HG03521 (cell line): ENCODE measurements around the gene BORCS6.
"Not testable (repeated sequence)": the region's sequence is repeated elsewhere in the genome, so short reads cannot be mapped to it uniquely, and the experiment has no call there.

Source experiments
- ATAC-seq: cut with Tn5 transposase; IDR thresholded peaks from one replicate; pipeline ENCODE4 v1.9.1; 2021; ENCODE audit warnings: mild to moderate bottlenecking, moderate library complexity; ENCODE audit not compliant: unreplicated experiment

BORCS6 gene

DNA sequence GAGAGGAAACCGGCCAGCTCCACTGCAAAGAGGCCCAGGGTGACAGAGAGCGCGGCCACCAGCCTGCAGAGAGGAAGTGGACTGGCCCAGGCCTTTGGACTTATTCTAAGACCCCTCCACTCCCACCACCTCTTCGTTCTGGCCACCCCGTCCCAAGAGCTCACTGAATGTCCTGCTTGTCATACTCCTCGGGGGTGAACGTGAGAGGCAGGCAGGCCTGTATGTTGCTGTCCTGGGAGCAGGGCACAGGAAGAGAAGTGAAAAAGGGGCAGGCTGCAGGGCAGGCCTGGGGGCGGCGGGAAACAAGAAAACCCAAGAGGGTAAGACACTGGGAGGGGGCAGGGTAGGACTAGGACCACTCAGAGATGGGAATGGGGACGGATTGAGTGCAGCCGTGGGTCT lies 14.2 kb downstream of the BORCS6 start:
- ATAC-seq = no peak

DNA sequence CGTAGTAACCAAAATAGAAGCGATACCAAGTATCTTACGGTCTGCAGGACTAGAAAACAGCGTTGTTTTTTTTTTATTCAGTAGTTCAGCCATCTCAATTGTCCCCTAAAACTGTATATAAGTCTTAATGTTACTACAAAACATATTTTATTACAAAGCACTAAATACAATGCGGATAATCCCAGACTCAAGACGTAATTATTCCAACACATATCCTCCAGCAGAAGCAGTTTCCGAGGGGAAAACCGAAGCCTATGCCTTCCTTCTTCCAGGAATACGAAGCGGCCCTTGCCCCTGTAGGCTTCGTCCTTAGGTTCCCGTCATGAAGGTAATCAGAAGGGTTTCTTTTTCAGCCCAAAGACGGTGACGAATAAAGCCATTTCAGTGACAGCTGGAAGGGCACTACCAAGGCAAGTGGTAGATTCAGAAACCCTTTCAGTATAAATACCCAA lies 16.1 kb downstream of the BORCS6 start:
- ATAC-seq = no peak

DNA sequence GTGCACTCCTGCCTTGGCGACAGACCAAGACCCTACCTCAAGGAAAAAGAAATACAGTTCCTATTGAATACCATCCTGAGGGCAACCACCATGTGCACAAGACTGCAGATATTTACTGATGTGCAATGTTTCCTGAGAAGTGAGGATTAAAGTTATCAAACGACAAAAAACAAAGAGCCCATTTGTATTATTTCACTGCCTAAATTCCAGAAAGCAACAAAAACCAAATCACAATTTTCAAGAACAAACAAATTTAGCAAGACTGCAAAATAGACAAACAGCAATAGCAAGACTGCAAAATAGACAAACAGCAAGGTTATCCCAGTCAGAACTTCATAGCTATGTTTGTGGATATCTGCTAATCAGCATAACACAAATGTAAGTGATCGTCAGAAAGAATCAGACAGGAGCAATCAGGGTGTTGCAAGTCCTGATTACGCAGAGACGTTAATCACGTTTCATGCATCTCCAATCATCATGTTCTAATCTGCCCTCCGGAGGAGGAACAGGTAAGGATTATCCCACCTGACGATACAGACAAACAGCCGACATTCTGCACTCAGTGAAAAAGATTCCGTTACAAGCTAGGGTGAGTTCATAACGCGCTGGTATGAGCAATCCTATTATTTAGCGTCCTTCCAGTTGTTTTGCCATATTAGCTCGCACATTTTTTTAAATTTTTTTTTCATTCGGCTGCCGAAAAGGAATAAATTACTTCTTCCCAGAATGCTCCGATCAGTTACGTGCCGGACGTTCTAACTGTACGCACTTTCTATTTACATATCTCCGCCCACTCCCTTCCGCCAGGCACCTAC lies 16.7 kb downstream of the BORCS6 start:
- ATAC-seq = peak; percentile 65

DNA sequence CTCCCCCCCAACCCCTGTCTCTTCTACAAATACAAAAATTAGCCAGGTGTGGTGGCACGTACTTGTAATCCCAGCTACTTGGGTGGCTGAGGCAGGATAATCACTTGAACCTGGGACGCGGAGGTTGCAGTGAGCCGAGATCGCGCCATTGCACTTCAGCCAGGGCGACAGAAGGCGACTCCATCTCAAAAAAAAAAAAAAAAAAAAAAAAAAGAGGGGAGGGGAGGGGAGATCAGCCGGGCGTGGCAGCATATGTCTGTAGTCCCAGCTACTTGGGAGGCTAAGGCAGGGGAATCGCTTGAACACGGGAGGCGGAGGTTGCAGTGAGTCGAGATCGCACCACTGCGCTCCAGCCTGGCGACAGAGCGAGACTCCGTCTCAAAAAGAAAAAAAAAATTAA lies 19.8 kb downstream of the BORCS6 start:
- ATAC-seq = not testable (repeated sequence)

DNA sequence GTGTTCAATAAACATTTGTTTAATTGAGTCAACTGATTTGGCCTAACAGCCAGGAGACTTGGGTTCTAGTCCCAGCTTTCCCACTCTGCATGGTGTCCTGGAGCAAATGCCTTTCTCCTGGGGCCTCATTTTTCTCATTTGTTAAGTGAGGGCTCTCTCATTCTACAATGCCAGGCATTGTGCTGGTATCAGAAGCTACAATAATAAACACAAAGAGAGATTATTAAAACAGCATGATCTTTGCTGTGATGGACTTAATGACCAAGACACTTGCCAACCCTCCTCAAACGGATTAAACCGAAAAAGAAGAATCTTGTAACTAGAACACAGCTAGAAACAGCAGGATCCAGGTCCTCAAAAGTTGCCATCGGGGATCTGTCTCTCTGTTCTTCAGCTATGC lies 22.5 kb downstream of the BORCS6 start:
- no peak for ATAC-seq

DNA sequence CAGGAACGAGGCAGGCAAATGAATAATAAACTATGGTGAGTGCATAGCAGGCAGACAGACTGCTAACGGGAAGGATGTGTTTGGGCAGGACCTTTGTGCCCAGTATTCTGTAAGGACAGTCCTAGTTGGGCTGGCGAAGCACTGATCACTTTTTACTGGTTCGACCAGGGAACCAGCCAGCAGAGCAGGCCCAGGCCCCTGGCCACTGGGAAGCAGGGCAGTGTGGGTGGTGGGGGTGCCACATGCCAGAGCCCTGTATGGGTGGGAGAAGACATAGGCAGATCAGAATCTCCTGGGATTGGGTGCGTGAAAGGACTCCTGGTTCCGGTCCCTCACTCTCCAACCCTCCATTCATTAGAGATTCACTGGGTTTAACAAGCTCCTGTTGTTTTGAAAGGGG lies 23.2 kb downstream of the BORCS6 start:
- ATAC-seq = no peak

GRCh38 chr17:8164815-8165131 lies 25.2 kb downstream of the BORCS6 start:
- ATAC-seq = no peak

GRCh38 chr17:8163978-8164814 lies 25.8 kb downstream of the BORCS6 start:
- ATAC-seq = no peak

DNA sequence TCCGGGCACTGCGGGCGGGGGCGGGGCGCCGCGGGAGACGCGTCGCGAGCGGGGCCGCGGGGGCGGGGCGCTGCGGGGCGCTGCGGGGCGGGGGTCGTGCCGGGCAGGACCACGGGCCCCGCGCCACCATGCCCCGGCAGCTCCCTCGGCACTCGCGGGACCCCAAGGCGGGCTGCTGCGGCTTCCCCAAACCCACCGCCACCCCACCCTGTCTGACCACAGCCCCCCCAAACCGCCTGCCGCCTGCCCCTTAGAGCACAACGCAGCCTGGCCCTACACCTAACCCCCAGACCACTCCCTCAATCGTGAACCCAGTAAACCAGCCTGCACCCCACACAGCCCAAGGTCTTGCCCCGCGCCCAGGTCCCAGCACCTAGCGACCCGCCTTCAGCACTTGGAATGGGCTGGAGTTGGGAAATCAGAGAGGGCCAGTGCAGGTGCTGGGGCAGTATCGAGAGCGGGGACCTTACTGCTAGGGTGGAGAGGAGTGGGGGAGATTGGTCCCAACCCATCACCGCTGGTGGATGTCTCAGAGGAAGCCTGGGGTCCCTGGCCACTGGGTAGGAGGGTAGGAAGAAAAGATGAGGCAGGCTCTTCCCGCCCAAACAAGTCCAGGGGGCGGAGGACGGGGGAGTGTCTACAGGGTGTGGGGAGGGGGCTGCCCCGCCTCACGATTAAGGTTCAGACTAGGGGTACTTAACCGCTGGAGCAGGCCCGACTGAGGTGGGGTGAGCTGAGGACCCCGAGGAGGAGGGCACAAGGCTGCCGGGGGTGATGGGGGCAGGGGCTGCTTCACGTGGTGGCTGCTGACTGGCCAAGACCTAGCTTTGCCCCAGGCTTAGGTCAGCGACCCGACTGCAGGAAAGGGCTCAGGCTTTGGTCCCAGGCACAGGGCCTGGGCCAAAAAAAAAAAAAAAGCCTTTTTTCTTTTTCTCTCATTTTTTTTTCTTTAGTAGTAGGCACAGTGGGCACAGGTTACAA lies 26.7 kb downstream of the BORCS6 start:
- ATAC-seq = no peak

GRCh38 chr17:8162233-8162996 lies 27.6 kb downstream of the BORCS6 start, which contains the start of gene VAMP2:
TSS of gene VAMP2 (minus strand) at chr17:8162948. CDS start at chr17:8162879, 69 bp downstream.
- peak; percentile 43 for ATAC-seq

- ATAC-seq = no peak
Observed at GRCh38 chr17:8161289-8162232, 28.4 kb downstream of the BORCS6 start.

GRCh38 chr17:8160741-8161221 lies 29.2 kb downstream of the BORCS6 start:
- ATAC-seq = no peak

- no peak for ATAC-seq
Observed at GRCh38 chr17:8160224-8160577, 29.8 kb downstream of the BORCS6 start.

DNA sequence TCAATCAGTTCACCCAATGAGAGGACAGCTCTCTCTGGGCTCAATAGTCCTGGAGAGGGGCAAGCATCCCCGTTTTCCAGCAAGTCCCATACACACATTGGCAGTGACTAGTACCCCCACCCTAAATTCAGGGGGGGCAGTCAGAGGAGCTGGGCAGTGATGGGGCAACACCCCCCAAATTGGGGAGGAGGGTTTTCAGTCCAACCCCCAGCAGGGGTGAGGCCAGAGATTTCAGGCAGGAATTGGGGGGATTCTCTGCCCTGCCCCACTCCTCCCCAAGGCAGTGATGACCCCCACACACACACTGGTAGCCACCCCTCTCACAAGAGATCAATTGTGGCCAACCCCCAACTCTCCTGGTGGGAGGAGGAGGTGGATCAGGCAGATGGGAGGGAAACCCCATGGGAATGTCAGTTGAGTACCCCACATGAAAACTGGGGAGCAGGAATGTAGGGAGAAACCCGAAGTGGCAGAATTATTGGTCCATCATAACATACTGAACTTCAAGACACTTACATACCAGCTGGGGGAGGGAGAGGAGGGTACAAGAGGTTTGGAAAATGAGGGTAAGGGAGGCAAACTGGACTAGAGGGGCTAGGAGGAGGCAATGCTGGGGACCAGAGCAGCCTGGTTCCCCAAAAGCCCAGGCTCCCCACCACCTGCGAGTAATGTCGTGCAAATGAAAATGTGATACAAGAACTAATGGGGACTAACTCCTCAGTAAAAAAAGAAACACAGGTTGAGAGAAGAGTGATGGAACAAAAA lies 30.3 kb downstream of the BORCS6 start:
- no peak for ATAC-seq

DNA sequence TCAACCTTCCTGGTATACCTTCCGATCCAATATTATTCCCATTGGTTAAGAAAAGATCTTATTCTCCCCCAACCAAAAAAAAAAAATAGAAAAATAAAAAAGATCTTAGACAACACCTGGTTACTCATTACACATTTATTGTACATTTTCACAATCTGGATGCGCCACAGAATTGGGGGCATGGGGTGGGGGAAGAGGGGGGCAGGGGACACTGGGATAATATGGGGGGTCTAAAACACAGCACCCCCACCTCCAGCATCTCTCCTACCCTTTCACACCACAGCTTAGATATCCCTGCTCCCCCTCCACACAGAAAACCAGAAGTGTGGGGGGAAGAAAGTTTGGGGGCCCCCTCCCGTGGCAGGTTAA lies 31.0 kb downstream of the BORCS6 start:
- no peak for ATAC-seq

DNA sequence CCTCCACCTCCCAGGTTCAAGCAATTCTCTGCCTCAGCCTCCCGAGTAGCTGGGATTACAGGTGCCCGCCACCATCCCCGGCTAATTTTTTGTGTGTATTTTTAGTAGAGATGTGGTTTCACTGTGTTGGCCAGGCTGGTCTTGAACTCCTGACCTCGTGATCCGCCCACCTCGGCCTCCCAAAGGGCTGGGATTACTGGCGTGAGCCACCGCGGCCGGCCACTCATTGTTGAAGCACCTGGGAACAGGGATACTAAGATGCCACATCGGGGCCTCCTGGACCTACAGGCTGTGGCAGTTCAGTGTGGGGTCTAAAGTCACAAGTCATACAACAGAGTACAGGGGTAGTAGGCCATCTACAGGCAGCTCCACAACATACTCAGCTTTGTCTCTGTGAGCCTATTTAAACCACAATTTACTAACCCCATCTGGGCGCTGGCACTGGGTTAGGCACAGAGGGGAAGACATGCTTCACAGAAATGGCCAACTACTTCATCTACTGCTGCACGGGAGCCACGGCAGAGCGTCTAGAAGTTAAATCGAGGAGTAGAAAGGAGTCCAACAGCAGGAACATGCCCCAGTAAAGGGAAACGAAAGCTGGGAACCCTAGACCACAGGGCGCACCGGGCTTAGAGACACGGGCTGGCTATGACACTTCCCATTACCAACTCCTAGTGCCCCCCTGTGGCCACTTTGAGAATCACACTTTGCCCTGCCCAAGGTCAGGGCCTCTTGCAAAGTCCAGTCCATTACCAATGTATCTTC lies 31.5 kb downstream of the BORCS6 start:
- no peak for ATAC-seq

- ATAC-seq = peak; percentile 76
Observed at GRCh38 chr17:8156246-8156992, 33.6 kb downstream of the BORCS6 start.
